Kidney epithelial cell (primary cell): ENCODE measurements around the gene DEFB121. TPM values are rescaled to one million over a fixed set of nuclear protein-coding genes. Genes with fewer than 3 reads are reported as not detected.
"Not testable (repeated sequence)": the region's sequence is repeated elsewhere in the genome, so short reads cannot be mapped to it uniquely, and the experiment has no call there.

Experiments
- DNase-seq: peaks from one replicate; pipeline ENCODE4 v3.0.0-alpha.2; 2010; ENCODE audit warnings: low read depth
- H3K27me3 ChIP-seq: 2 replicates; pipeline ENCODE4 v1.6.0; 2011; ENCODE audit warnings: low read length; ENCODE audit not compliant: control insufficient read depth, insufficient read depth
- H3K36me3 ChIP-seq: 2 replicates; pipeline ENCODE4 v1.5.1; 2011; ENCODE audit warnings: low read length; ENCODE audit not compliant: control insufficient read depth, insufficient read depth
- H3K4me3 ChIP-seq: 2 replicates; pipeline ENCODE4 v1.5.1; 2011; ENCODE audit warnings: low read depth, mild to moderate bottlenecking, control low read depth, low read length
- CTCF ChIP-seq: IDR thresholded peaks from 2 replicates; pipeline ENCODE4 v1.5.1; 2011; ENCODE audit warnings: mild to moderate bottlenecking, moderate library complexity, low read length, control low read depth, inconsistent platforms; ENCODE audit not compliant: insufficient read depth, poor library complexity, severe bottlenecking
- total RNA-seq: library from RNA; depleted of rRNA; stranded (reverse); fragments of >200 nt; gene quantifications from 2 replicates; pipeline ENCODE4 v1.2.3, GENCODE V29; 2015

The DEFB121 gene
- total RNA-seq, 1 donor from 2014 or later = not detected

- TF ChIP-seq CTCF = peak; percentile 17
- no peaks in the 10 kb centered on the region for H3K36me3 ChIP-seq
- DNase-seq = no peak
- H3K4me3 ChIP-seq = no peak within 1 kb of the TSS
- no peaks in the 10 kb centered on the region for H3K27me3 ChIP-seq
Measured at GRCh38 chr20:31440012-31440659, 34.1 kb upstream of the DEFB121 start, which contains the start of gene DEFB123. TSS of gene DEFB123 (plus strand) at chr20:31440632. CDS start at chr20:31440699, 67 bp downstream.

GRCh38 chr20:31430568-31431115, 24.6 kb upstream of the DEFB121 start:
- no peaks in the 10 kb centered on the region for H3K36me3 ChIP-seq
- TF ChIP-seq CTCF = no peak
- no peak for DNase-seq
- no peaks in the 10 kb centered on the region for H3K27me3 ChIP-seq
- H3K4me3 ChIP-seq = no peak overlapping the region

GRCh38 chr20:31427576-31427975, 21.6 kb upstream of the DEFB121 start:
- not testable (repeated sequence) for H3K36me3 ChIP-seq

GRCh38 chr20:31426891-31427551, 21.0 kb upstream of the DEFB121 start:
- H3K4me3 ChIP-seq, H3K36me3 ChIP-seq, DNase-seq: not testable (repeated sequence)

More at GRCh38 chr20:31427576-31427975, 21.6 kb upstream of the DEFB121 start:
- not testable (repeated sequence) for H3K27me3 ChIP-seq, H3K4me3 ChIP-seq, DNase-seq

GRCh38 chr20:31425797-31426196, 19.8 kb upstream of the DEFB121 start:
- DNase-seq = no peak
- H3K27me3 ChIP-seq = no peaks in the 10 kb centered on the region
- H3K36me3 ChIP-seq = no peaks in the 10 kb centered on the region
- no peak overlapping the region for H3K4me3 ChIP-seq
- no peak for TF ChIP-seq CTCF

More at GRCh38 chr20:31426891-31427551, 21.0 kb upstream of the DEFB121 start:
- not testable (repeated sequence) for H3K27me3 ChIP-seq

- no peak for TF ChIP-seq CTCF
- DNase-seq = no peak
- Histone ChIP-seq H3K36me3 (no peaks in the 10 kb centered on the region), H3K4me3 (no peak overlapping the region), H3K27me3 (no peaks in the 10 kb centered on the region)
Measured at GRCh38 chr20:31418307-31418706, 12.3 kb upstream of the DEFB121 start.
